GM12872 (cell line): Measurements from ENCODE around the gene CRTAC1.

Experiments used
- TF ChIP-seq, protein P1 (sequence below): IDR thresholded peaks from 3 replicates; pipeline ENCODE4 v1.5.1; 2011; ENCODE audit warnings: low read depth, mild to moderate bottlenecking, low read length, moderate library complexity; ENCODE audit not compliant: insufficient read depth

The CRTAC1 gene

DNA sequence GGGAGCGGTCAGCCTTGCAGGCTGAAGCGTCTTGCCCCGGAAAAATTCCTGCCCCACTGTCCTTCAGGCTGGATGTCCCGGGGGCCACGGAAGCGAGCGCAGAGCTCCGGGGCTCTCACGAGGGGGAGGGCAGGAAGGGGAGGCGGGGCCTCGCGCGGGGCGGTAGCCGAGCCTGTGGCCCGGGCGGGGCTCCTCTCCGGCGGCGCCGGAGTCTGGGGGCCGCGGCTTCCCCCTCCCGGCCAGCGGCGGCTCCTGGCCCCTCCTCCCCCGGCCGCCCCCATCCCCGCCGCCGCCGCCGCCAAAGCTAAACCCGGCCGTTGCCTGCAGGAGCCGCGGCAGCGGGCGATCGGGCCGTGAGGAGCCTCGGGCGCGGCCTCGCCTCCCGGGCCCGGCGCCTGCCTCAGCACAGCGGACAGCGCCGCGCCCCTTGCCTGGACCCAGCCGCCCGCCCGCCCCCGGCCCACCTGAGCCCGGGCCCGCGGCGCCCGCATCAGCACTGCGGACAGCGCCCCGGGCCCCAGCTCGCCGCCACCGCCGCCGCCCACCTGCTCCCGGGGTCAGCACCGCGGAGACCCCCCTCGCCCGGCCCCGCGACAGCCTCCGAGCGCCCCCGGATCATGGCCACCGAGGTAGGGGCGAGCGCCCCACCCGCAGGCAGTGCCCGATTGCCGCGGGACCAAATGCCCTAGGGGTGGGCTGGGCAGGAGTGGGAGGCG is 180.6 kb downstream of the CRTAC1 start, which contains the start of gene GOLGA7B:
Gene GOLGA7B (plus strand): TSS at position 157 of the 716 bp plus-strand sequence. CDS start 461 bp downstream, at position 618.
- TF ChIP-seq, protein P1, sequence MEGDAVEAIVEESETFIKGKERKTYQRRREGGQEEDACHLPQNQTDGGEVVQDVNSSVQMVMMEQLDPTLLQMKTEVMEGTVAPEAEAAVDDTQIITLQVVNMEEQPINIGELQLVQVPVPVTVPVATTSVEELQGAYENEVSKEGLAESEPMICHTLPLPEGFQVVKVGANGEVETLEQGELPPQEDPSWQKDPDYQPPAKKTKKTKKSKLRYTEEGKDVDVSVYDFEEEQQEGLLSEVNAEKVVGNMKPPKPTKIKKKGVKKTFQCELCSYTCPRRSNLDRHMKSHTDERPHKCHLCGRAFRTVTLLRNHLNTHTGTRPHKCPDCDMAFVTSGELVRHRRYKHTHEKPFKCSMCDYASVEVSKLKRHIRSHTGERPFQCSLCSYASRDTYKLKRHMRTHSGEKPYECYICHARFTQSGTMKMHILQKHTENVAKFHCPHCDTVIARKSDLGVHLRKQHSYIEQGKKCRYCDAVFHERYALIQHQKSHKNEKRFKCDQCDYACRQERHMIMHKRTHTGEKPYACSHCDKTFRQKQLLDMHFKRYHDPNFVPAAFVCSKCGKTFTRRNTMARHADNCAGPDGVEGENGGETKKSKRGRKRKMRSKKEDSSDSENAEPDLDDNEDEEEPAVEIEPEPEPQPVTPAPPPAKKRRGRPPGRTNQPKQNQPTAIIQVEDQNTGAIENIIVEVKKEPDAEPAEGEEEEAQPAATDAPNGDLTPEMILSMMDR: no peak

DNA sequence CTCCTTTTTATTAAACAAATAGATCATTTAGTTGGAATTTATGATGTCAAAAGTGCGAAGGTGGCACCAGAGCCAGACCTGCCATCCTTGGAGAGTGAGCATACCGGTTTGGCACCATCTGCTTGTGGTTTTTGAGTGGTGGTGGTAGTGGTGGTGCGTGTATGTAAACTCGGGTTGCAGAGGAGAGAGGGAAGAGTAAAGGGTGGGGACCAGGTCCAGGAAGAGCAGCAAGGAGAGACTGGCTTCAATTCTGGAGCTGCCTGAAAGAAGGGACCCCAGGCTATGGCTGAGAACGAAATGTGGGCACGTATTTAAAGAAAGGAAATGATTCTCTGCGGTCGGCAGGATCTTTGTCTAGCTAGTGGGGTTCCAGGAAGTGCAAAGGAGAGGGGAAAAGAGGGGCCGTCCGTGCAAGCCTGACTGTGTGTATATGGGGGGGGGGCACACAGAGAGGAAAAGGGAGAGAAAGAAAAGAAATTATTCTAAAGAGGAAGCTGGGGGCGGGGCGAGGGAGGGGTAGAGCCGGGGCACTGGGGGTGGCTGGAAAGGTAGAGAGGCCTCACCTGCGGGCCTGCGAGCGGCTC is 181.2 kb downstream of the CRTAC1 start:
- TF ChIP-seq, protein P1: no peak

DNA sequence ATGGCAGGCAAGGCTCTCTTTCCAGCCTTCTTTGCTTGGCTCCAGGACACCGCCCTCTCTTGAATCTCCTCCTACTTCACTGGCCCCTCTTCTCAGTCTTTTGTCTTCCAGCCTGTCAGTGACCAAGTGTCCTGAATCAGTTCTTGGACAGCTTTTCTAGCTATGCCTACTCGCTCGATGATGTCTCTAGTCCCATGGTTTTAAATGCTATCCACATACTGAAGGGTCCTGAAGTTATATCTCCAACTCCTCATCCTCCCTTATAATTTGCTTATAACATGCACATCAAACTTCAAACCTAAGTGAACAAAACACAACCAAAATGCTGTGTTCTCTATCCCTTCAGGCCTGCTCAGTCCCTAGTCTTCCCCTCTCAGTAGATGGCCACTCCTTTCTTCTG is 185.7 kb downstream of the CRTAC1 start:
- TF ChIP-seq, protein P1: no peak

DNA sequence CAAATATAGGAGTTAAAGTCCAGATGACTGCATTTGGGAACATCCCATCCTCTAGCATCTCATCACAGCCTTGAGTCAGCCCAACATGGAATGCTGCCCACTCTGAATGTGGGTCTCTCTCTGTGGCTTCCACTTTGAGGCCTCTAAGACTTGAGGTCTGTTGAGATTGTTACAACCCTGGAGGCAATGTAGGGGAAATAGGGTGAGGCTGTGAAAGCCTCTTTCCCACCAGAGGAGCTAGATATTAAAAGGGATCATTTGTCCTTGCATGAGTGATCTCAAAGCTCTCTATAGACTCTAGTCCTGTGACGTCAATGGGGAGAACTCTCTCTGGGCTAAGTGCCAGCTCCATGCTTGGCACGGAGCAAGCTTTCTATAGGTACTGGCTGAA is 187.1 kb downstream of the CRTAC1 start:
- TF ChIP-seq, protein P1: no peak

DNA sequence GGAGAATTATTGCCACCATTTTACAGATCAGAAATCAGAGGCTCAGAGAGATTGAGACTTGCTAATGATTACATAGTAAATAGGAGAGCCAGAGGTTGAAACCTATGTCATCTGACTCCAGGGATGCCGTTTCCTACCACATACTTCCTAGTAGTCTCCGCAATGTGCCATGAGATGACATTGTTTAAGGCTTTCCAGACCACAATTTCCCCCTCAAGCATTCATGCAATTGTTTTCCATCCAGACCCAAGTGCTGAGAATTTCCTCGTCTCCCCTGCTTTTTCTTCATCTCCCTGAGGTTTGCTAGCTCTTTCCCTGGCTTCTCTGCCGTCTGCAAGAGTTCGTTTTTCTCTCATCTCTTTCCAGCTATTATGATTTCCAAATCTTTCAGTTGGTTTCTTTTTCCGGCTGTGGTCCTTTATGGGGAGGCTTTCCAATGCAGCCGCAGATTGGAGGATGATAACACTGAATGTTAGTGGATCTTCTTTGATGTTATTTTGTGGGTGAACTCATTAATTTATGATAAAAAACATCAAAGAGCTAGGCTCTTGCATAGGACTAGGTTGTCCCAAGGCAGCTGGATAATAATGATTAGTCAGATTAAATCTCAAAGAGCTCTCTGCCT is 187.7 kb downstream of the CRTAC1 start:
- TF ChIP-seq, protein P1: no peak

DNA sequence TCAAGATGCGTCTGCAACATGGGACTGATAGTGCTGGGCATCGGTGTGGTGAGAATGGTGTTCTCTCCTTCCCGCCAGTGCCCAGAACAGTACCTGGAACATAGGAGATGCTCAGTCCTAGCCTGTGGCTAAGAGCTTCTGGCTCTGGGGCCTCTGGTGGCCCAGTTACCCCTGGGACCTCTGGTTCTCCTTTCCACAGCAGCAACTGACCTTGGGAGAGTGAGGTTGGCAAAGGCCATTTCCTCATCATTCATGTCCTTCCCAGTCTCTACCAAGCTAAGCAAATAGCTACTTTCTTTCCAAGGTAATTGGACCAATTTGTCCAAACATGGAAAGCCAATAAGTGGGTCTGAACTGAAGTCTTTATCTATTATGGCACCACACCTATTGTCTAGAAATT is 192.3 kb downstream of the CRTAC1 start:
- TF ChIP-seq, protein P1: no peak

DNA sequence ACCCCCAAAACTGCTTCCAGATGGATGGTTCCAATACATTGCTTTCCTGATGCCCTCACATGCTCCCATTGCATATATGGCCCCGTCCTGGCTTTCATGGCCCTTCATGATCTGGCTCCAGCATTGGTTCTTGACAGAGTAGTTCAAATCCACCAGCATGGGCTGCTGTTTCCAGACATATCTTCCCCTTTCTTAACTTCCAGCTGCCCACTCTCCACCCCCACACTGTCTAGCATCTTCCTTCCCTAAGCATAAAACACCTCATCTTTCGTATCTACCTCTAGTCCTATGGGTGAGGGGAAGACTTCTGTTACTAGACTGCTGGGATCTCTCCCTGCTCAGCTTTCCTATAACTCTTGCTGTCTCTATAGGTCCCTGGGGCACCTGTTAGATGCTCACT is 194.0 kb downstream of the CRTAC1 start:
- TF ChIP-seq, protein P1: no peak
